ENCODE data around the gene DDB1.

DNA sequence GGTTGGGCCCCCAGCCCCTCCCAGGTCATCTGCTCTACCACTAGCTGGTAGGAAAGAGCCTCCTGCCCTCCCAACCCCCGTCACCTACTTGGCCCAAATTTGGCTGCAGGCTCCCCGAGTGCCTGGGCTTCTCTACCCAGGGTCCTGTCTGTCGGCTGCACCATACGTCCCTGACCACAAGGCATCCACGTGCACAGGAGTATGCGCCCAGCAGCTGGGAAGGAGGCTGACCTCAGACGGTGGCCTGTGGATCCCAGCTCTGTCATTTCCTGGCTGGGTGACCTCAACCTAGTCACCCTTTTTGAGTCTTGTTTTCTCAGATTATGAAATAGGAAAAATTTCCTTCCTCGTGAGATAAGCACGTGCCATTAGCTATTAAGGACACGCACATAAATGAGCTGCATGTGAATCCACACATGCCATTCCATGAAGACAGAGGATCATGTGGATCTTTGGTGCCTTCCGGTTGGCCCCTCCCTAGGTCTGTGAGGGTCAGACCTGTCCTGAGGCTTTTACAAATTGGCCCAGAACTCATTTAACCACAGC, 15.1 kb upstream of the DDB1 start:
- no peak for TF ChIP-seq POLR2A (IDR thresholded peaks at IDR 0.05)
- TF ChIP-seq, protein P1, sequence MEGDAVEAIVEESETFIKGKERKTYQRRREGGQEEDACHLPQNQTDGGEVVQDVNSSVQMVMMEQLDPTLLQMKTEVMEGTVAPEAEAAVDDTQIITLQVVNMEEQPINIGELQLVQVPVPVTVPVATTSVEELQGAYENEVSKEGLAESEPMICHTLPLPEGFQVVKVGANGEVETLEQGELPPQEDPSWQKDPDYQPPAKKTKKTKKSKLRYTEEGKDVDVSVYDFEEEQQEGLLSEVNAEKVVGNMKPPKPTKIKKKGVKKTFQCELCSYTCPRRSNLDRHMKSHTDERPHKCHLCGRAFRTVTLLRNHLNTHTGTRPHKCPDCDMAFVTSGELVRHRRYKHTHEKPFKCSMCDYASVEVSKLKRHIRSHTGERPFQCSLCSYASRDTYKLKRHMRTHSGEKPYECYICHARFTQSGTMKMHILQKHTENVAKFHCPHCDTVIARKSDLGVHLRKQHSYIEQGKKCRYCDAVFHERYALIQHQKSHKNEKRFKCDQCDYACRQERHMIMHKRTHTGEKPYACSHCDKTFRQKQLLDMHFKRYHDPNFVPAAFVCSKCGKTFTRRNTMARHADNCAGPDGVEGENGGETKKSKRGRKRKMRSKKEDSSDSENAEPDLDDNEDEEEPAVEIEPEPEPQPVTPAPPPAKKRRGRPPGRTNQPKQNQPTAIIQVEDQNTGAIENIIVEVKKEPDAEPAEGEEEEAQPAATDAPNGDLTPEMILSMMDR (IDR thresholded peaks at IDR 0.05), result no peak
